A549 (cell line): Measurements from ENCODE around the gene UFM1.

Experiments
- CHD2 ChIP-seq: fragments of 150-350 bp; IDR thresholded peaks from 2 replicates; pipeline ENCODE4 v1.6.1; 2014; ENCODE audit warnings: low read length; ENCODE audit not compliant: partially characterized antibody
- CTCF ChIP-seq: fragments of >200 bp; sonication (Bioruptor Twin); formaldehyde crosslinking; IDR thresholded peaks from 3 replicates; pipeline ENCODE4 v1.5.1; 2016
- EHMT2 ChIP-seq: fragments of 200-600 bp; sonication (generic); IDR thresholded peaks from 2 replicates; pipeline ENCODE4 v1.6.1; 2016; ENCODE audit warnings: antibody characterized with exemption, low read depth, mild to moderate bottlenecking, moderate library complexity
- FOSL2 ChIP-seq, 2 experiments: fragments of 450-650 bp in 1 of 2; fragments of >200 bp in 1 of 2; sonication (Bioruptor Twin) in 1 of 2; formaldehyde crosslinking; IDR thresholded peaks; 2 replicates each; pipeline versions ENCODE4 v1.5.0 to v1.6.1; 2016 to 2020; ENCODE audit warnings: mild to moderate bottlenecking in 1 of 2, moderate library complexity in 1 of 2
- NPAS2 ChIP-seq: fragments of 250-450 bp; sonication (Bioruptor Pico); IDR thresholded peaks from 2 replicates; pipeline ENCODE4 v1.8.0; 2022; ENCODE audit warnings: mild to moderate bottlenecking, moderate library complexity, borderline replicate concordance
- POLR2A ChIP-seq: IDR thresholded peaks from 2 replicates; pipeline ENCODE4 v1.6.1; 2012; ENCODE audit warnings: mild to moderate bottlenecking, low read length
- RAD21 ChIP-seq, 2 experiments: fragments of >200 bp in 1 of 2; sonication (Bioruptor Twin) in 1 of 2; formaldehyde crosslinking in 1 of 2; IDR thresholded peaks in 1 of 2; conservative IDR thresholded peaks in 1 of 2; 2 replicates in 1 of 2; 3 replicates in 1 of 2; pipeline ENCODE4 v1.6.1; 2012 to 2018; ENCODE audit warnings: inconsistent platforms in 1 of 2
- RCOR1 ChIP-seq: fragments of 150-350 bp; IDR thresholded peaks from 2 replicates; pipeline ENCODE4 v1.6.1; 2014; ENCODE audit warnings: antibody characterized with exemption, low read length, low read depth

- TF ChIP-seq NPAS2 (CRISPR knock-in tag) (no peak), RAD21 (conservative IDR thresholded peaks at IDR 0.05 in 1 of 2, IDR thresholded peaks at IDR 0.05 in 1 of 2) (no peak), POLR2A (no peak), CTCF (no peak), CHD2 (no peak), FOSL2 (IDR thresholded peaks at IDR 0.05) (no peak), FOSL2 (CRISPR knock-in tag; IDR thresholded peaks at IDR 0.05) (no peak), EHMT2 (no peak), RCOR1 (no peak)
Measured at GRCh38 chr13:38363219-38363618, 13.6 kb downstream of the UFM1 start.
